ENCODE data around the gene ENAH.
A peak's percentile ranks its signal among the peaks of the same experiment; 100 is the strongest.
"Not testable (repeated sequence)": the region's sequence is repeated elsewhere in the genome, so short reads cannot be mapped to it uniquely, and the experiment has no call there.

The ENAH gene

GRCh38 chr1:225652729-225653462, at the start of gene ENAH:
ENAH (minus strand) TSS chr1:225653123; CDS start chr1:225652690, 433 bp downstream.
- DNase-seq = peak; percentile 57

GRCh38 chr1:225700889-225701465, 48.1 kb upstream of the ENAH start:
- no peak for DNase-seq

DNA sequence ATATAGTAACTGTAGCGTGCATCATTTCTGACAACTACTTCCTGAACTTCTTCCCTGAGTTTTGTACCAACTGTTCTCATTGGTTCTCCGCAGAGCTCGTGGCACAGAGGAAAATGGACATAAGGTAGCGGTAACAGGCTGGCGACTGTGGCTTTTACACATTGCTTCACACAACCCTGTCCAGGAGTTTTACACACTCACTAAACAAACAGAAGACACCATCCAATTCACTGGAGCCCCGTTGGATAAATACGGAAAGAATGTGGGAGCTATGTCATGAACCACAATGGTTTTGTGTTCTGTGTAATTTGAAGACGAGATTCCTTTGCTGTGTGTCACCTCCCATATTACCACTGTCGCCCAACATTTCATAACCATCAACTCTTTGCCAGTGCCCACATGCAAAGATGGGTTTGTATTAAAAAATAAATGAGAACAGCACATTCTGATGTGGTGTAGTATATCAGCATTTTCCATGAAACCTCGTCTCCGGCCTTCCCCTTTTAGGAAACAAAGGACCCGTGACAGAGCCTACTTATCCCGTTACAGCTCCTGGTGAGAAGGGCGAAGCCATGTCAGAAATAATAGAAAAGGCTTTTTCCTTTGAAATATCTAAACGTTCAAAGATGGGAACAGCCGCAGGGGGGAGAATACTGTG, 47.4 kb upstream of the ENAH start:
- DNase-seq = no peak

GRCh38 chr1:225699336-225699735, 46.4 kb upstream of the ENAH start:
- no peak for DNase-seq

DNA sequence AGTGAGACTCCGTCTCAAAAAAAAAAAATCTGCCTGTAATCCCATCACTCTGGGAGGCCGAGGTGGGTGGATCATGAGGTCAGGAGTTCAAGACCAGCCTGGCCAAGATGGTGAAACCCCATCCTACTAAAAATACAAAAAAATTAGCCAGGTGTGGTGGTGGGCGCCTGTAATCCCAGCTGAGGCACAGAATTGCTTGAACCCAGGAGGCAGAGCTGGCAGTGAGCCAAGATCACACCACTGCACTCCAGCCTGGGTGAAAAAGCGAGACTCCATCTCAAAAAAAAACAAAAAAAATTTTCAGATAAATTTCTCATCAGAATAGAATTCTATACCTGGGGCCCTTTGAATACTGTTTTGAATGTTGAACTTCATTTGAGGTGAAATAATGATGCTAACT, 45.3 kb upstream of the ENAH start:
- DNase-seq = not testable (repeated sequence)

DNA sequence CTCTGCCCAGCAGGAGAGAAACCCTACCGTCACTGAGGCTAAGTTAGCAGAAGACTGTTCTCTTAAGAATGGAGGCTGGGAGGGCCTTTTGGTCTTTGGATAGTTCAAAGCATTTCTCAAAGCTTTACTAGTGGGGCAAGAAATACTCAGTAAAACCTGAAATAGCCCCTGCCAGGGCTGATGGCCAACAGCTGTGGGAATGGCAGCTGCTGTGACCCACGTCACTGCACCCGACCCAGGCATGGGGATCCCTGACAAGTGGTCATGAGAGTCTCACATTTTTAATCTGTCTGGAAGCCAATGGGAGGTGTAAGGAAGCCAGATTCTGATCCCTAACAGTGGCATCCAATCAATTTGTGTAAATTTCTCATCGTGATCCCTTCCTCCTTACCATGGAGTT, 44.5 kb upstream of the ENAH start:
- DNase-seq = no peak

DNA sequence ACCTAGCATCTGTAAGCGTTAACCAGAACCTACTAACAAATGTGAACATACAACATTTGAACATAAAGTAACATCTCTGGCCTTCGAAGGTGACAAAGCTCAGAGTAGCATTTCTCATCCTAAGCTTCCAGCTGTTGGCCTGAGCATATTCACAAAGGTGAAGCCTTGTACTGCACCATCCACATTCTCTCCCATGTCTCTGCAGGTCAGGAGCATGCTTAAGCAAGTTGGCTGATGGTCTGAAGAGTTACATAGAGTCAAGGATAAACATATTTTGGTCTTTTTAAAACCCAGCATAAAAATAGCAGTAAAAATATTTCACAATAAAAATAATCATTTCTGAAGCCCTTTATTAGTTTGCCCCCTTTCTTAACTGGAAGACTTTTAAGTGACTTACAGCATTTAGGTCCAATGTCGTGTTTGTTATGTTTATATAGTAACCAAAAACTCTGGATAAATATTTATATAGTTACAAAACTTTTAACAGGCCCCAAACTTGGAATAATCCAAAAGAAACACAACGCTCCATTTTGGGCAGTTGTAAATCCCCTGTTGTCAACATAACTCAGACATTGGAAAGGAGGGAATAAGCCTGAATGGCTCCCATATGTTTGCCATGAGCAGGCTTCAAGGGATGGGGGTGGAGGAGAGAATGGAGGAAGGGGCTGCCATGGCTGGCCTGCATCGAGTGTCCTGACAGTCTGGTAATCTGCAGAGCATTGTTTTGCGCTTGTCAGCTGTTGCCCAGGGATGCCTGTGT, 42.8 kb upstream of the ENAH start:
- no peak for DNase-seq

DNA sequence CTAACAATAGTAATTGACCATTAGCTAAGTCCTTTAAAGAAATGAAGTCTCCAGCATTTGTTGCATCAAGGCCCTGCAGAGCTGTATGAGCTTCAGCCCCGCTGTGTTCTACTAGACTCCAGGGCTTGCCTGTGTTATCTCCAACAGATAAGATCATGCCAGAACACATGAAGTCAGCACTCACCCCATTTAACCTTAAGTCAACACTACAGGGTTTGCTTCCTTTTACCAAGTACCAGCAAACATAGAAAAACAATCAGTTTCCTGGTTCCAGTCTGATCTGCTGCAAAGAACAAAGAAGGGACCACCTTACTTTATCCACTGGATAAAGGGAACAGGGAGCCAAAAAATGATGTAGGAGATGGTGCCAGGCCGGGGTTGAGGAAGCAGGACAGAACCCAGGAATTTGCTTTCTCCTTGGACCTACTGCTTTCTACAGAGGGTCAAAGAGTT, 41.3 kb upstream of the ENAH start:
- DNase-seq = no peak

DNA sequence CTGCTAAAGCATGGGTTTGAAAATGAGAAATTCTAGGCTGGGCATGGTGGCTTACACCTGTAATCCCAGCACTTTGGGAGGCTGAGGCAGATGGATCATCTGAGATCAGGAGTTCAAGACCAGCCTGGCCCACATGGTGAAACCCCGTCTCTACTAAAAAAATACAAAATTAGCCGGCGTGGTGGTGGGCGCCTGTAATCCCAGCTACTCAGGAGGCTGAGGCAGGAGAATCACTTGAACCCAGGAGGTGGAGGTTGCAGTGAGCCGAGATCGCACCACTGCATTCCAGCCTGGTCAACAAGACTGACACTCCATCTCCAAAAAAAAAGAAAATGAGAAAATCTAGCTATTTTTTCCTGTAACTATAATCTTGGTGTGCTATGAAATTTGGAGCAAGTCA, 40.8 kb upstream of the ENAH start:
- DNase-seq = not testable (repeated sequence)

GRCh38 chr1:225693085-225693696, 40.3 kb upstream of the ENAH start:
- DNase-seq = no peak

DNA sequence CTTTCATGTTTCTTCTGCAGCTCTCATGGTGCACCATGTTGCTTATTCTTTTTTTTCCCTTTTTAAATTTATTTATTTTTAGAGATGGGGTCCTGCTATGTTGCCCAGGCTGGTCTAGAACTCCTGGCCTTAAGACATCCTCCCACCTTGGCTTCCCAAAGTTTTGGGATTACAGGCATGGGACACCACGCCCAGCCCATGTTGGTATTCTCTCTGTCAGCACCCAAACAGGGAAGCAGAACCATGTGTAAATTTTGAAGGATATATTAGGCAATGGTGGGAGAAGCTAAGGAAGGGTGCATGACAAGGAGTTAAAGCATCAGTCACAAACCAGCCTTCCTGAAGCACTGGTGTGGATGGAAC, 39.6 kb upstream of the ENAH start:
- no peak for DNase-seq

DNA sequence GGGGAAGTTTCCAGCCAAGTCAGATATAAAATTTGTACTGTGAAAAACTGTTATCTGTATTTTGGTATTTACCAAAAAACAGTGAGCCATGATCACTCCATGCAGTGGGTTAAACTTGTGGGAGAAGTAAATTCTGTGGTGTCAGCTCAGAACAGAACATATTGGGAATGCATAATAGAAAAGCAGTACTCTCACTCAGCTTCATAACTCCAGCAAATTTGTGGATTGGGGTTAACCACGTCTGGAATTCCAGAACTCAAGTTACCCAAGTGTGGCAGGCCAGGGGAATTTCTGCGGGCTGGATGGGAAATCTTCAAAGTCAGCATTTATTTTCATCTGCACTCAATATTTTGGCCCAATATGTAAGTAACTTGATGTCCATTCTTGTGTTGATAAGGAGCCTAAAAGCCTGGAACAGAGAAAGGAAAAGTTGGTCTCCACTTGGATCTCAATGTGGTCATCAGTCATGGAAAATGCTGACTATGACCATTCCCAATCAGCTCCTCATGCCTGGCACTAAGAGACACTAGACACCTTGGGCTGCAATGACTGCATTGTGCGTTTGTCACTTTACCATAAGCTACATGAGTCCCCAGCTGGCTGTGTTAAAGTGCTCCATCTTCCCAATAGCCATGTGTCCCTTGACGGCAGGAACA, 39.1 kb upstream of the ENAH start:
- no peak for DNase-seq

- DNase-seq = no peak
Observed at GRCh38 chr1:225691377-225691776, 38.5 kb upstream of the ENAH start.

- DNase-seq = no peak
Observed at GRCh38 chr1:225689882-225690459, 37.0 kb upstream of the ENAH start.

- DNase-seq = no peak
Observed at GRCh38 chr1:225688345-225688744, 35.4 kb upstream of the ENAH start.

- DNase-seq = no peak
Observed at GRCh38 chr1:225685476-225686176, 32.7 kb upstream of the ENAH start.

- no peak for DNase-seq
Observed at GRCh38 chr1:225684741-225685140, 31.8 kb upstream of the ENAH start.

DNA sequence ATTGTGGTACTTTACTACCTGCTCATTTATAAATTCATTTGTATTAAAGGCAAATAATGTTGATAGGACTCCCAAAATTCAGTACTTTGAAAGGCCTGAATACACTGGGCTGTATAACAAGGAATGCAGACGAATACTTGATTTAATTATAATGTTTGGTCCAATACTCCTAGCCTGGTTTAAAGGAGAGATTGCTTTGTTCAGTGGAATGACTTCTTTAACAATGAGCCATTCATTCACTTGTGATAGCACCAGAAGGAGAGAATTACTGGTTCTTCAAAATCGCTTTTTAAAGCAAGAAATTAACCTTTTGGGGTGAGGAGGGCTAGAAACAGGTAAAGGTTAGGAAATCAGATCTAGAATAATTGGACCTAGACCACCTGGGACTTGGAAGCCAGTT, 28.3 kb upstream of the ENAH start:
- DNase-seq = no peak

- DNase-seq = no peak
Observed at GRCh38 chr1:225678545-225678944, 25.6 kb upstream of the ENAH start.

DNA sequence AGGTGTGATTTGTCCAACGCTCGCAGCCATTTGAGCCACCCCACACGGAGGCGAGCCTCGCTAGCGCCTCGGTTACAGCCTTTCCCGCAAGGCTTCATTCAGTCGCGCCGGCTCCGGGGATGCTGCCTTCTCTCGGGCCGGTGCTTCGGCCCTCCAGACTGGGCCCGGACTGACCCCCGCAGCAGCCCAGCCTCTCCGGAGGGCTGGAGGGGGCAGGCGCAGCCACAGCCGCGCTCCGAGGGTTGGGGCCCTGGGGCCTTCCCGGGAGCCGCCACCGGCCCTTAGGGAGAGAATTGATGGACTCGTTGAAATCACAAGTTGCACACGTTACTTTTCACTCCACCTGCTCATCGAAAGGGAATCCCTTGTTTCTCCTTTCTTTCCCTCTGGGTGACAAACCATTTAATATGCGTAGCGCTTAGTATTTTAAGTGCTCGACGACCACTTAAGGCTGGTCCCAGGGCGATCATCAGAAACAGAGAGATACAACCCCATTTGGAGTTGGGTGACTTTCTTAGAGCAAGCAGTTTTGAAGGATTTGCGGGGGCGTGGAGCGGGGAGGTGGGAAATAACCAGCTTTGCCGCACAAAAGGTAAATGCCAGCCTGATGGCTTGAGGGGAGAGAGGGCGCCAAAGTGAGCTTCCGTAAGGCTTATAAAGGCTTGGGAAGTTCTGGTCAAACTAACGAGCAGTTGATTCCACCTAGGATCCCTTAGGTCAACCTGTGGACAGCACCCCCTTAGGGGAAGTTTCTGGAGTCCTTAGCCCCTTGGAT, 24.6 kb upstream of the ENAH start:
- DNase-seq = no peak

DNA sequence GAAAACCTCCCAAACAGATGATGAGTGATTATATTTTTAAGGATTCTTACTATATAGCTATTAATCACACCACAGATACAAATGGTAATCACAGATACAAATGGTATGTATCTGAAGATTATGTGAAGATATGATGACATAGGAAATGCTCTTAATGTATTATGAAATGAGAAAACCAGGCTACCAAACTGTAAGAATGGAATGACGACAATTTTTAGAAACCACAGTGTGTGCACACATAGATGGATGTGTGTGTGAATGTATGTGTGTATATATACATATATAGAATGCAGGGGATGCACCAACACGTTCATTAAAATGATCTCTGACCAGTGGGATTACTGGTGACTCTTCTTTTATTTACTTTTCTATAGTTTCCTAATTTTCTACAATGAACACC, 21.5 kb upstream of the ENAH start:
- DNase-seq = no peak

All from stimulated activated CD8-positive, alpha-beta memory T cell treated with anti-CD3 and anti-CD28 coated beads, Interleukin-4, amount 100 ng/mL, for 48 hours (primary cell).